Ovary (tissue), 3 donors: ENCODE data around the gene LRRN3.

Source experiments
- EP300 ChIP-seq: sonication (generic); formaldehyde crosslinking; IDR thresholded peaks from one replicate; pipeline ENCODE4 v1.6.1; 2017; ENCODE audit warnings: antibody characterized with exemption
- POLR2A ChIP-seq: fragments of 450-650 bp; IDR thresholded peaks from one replicate; pipeline ENCODE4 v1.6.1; 2017; ENCODE audit warnings: antibody characterized with exemption, mild to moderate bottlenecking, moderate library complexity
- TF ChIP-seq, protein P1 (sequence below), 3 donors: fragments of 450-650 bp in 2 of 3; fragments of 200-600 bp in 1 of 3; IDR thresholded peaks; one replicate each; pipeline versions ENCODE4 v1.5.1 to v1.8.0; 2016 to 2022; ENCODE audit warnings: antibody characterized with exemption in 3 of 3, mild to moderate bottlenecking in 1 of 3
- donor health status: DM: no; HTN: no; CAD: no.

DNA sequence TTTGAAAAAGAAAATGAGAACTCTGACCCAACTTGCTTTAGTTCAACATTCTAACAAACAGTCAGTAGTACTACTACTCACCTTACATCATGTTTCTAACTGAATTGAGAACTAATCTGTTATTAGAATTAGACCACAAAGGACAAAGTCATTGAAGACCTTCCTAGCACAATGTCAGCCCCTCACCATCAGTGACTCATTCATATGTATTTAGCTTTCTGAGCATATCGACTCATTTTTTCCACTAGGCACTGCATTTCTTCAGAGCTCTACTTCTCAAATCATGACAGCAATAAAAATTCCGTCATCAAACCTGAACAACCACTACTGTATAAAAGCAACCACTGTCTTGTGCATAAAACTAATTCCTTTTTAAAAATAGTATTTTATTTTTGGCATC lies 4.4 kb upstream of the LRRN3 start:
- TF ChIP-seq, protein P1, sequence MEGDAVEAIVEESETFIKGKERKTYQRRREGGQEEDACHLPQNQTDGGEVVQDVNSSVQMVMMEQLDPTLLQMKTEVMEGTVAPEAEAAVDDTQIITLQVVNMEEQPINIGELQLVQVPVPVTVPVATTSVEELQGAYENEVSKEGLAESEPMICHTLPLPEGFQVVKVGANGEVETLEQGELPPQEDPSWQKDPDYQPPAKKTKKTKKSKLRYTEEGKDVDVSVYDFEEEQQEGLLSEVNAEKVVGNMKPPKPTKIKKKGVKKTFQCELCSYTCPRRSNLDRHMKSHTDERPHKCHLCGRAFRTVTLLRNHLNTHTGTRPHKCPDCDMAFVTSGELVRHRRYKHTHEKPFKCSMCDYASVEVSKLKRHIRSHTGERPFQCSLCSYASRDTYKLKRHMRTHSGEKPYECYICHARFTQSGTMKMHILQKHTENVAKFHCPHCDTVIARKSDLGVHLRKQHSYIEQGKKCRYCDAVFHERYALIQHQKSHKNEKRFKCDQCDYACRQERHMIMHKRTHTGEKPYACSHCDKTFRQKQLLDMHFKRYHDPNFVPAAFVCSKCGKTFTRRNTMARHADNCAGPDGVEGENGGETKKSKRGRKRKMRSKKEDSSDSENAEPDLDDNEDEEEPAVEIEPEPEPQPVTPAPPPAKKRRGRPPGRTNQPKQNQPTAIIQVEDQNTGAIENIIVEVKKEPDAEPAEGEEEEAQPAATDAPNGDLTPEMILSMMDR (IDR thresholded peaks at IDR 0.05), result no peak
- no peak for TF ChIP-seq POLR2A
- no peak for TF ChIP-seq EP300
